Measurements from ENCODE around the gene TRAF3IP1. TPM values are rescaled to one million over a fixed set of nuclear protein-coding genes. Genes with fewer than 3 reads are reported as not detected.

TRAF3IP1 gene
- total RNA-seq, 1 donor: 7.6 TPM

DNA sequence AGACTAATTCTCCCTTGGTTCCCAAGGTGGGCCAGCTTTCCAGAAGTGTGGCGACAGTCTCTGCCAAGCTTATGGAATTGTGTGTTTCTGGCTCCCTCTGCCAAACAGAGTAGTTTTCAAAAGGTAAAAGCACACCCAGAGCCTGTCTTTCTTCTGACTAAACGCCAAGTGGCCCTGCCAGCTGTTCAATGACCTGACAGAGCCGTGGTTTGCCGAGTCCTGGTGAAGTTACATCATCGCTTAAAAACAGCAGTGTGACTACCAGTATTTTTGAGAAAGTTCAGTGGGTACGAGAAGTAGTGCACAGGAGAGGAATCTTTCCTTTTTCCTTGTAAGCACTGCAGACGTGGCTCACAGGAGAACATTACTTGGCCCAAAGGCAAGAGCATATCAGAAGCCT lies 33.8 kb upstream of the TRAF3IP1 start:
- Histone ChIP-seq H3K9me3 (ENCODE audit: low read depth, low read length) (no peaks in the 10 kb centered on the region), H4K20me1 (ENCODE audit: insufficient read depth, low read length) (no peaks in the 10 kb centered on the region), H3K4me2 (ENCODE audit: insufficient read depth, low read length) (peak overlapping the region; percentile 87), H2AFZ (ENCODE audit: low read length) (no peak overlapping the region), H3K36me3 (ENCODE audit: insufficient read depth, low read length) (no peaks in the 10 kb centered on the region), H3K79me2 (ENCODE audit: insufficient read depth, low read length) (peaks cover 22% of the 10 kb centered on the region), H3K4me3 (ENCODE audit: insufficient read depth, low read length) (peak overlapping the region; percentile 88), H3K27me3 (ENCODE audit: insufficient read depth, low read length) (no peaks in the 10 kb centered on the region), H3K4me1 (ENCODE audit: insufficient read depth, low read length) (peaks cover 40% of the 10 kb centered on the region), H3K27ac (ENCODE audit: low read depth, low read length) (peak overlapping the region; percentile 99)
- TF ChIP-seq, protein P1, sequence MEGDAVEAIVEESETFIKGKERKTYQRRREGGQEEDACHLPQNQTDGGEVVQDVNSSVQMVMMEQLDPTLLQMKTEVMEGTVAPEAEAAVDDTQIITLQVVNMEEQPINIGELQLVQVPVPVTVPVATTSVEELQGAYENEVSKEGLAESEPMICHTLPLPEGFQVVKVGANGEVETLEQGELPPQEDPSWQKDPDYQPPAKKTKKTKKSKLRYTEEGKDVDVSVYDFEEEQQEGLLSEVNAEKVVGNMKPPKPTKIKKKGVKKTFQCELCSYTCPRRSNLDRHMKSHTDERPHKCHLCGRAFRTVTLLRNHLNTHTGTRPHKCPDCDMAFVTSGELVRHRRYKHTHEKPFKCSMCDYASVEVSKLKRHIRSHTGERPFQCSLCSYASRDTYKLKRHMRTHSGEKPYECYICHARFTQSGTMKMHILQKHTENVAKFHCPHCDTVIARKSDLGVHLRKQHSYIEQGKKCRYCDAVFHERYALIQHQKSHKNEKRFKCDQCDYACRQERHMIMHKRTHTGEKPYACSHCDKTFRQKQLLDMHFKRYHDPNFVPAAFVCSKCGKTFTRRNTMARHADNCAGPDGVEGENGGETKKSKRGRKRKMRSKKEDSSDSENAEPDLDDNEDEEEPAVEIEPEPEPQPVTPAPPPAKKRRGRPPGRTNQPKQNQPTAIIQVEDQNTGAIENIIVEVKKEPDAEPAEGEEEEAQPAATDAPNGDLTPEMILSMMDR (IDR thresholded peaks at IDR 0.05; ENCODE audit: extremely low read depth, low read depth, low read length): no peak
- peak; percentile 95 for DNase-seq (ENCODE audit: insufficient read length, low spot score, missing footprints)

DNA sequence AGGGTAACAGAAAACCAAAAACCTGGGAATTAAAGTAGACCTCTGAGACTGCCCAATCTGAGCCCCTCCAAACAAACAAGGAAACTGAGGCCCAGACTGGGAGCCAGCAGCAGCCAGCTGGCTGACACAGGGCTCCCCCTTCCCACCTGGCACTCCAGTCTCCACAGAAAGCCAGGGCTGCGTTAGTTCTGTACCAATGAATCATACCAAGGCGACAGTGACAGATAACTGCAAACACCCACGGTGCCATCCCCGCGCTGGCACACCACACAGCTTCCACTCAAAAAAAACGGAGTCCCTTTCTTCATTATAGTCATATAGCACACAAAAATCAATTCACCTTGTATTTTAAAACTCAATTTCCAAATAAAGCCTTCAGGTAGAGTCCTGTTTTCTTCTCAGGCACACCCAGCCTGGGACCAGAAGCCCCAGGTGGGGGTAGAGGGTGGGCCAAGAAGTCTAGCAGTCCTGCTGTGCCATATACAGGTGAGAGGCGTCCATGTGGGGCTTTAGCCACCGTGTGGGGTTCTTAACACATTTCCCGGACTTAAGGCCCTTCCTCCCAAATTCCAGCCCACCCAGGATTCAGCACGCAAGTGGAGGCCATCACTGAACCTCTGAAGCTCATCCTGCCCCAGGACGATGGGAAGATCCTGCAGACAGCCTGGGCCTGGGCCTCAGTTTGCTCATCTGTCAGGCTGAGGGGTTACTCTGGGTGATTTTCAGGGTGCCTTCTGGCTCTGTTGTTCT lies 33.2 kb upstream of the TRAF3IP1 start:
- no peak overlapping the region for H2AFZ ChIP-seq (ENCODE audit: low read length)
- H3K4me2 ChIP-seq (ENCODE audit: insufficient read depth, low read length): peak overlapping the region; percentile 87
- no peaks in the 10 kb centered on the region for H3K9me3 ChIP-seq (ENCODE audit: low read depth, low read length)
- peaks cover 40% of the 10 kb centered on the region for H3K4me1 ChIP-seq (ENCODE audit: insufficient read depth, low read length)
- H3K79me2 ChIP-seq (ENCODE audit: insufficient read depth, low read length): peaks cover 22% of the 10 kb centered on the region
- H3K4me3 ChIP-seq (ENCODE audit: insufficient read depth, low read length): peak overlapping the region; percentile 88
- H3K27ac ChIP-seq (ENCODE audit: low read depth, low read length): peak overlapping the region; percentile 99
- DNase-seq (ENCODE audit: insufficient read length, low spot score, missing footprints): no peak
- no peaks in the 10 kb centered on the region for H3K27me3 ChIP-seq (ENCODE audit: insufficient read depth, low read length)
- H4K20me1 ChIP-seq (ENCODE audit: insufficient read depth, low read length): no peaks in the 10 kb centered on the region
- H3K36me3 ChIP-seq (ENCODE audit: insufficient read depth, low read length): no peaks in the 10 kb centered on the region
- TF ChIP-seq, protein P1 (IDR thresholded peaks at IDR 0.05; ENCODE audit: extremely low read depth, low read depth, low read length): no peak

DNA sequence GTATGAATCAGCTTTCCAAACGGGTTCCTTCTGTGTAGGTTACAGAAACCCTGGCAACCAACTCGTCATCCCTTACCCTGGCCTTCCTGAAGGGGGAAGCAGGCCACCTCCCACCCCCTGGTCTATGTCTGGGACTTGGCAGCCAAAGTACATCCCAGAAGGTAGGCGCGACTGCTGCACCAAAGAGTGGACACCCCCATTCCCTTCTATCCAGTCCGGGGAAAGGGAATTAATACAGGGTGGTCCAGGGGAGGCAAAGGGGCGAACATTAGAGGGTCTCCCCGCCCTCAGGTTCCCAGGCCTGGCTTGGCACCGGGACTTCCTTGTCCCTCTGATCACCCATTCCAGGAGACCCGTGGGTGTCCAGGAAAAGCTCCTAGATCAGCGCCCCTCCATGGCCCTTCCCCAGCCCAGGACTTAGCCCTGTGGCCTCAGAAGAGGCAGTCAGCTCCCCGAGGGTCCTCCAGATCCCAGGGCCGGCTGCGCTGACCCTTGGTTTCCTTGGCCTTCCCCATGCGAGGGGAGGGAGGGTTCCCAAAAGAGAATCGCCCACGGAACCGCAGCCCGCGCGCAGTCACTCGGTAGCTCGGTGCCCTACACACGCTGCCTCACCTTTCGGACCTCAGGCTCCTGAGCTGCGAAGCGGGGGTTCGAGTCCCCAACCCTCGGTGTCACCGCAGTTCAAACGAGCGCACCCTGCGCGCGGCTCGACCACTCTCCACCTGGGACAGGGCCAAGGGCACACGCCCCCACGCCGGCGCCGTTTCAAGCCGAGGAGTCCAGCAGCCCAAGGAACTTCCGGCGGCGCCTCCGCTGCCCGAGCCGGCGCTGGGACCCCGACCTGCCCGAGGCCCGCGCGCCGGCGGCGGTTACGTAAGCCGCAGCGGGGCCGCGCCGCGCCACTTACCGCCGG lies 32.3 kb upstream of the TRAF3IP1 start, which contains the start of gene PER2:
Gene PER2 (minus strand): TSS at position 874 of the 913 bp plus-strand sequence. CDS start 10,674 bp downstream, outside the sequence.
- peaks cover 40% of the 10 kb centered on the region for H3K4me1 ChIP-seq (ENCODE audit: insufficient read depth, low read length)
- H3K27ac ChIP-seq (ENCODE audit: low read depth, low read length): peak within 1 kb of the TSS; percentile 99
- TF ChIP-seq, protein P1 (IDR thresholded peaks at IDR 0.05; ENCODE audit: extremely low read depth, low read depth, low read length): peak; percentile 10
- H4K20me1 ChIP-seq (ENCODE audit: insufficient read depth, low read length): no peaks in the 10 kb centered on the region
- H3K4me3 ChIP-seq (ENCODE audit: insufficient read depth, low read length): peak within 1 kb of the TSS; percentile 88
- no peaks in the 10 kb centered on the region for H3K36me3 ChIP-seq (ENCODE audit: insufficient read depth, low read length)
- peaks cover 22% of the 10 kb centered on the region for H3K79me2 ChIP-seq (ENCODE audit: insufficient read depth, low read length)
- no peaks in the 10 kb centered on the region for H3K9me3 ChIP-seq (ENCODE audit: low read depth, low read length)
- peak within 1 kb of the TSS; percentile 72 for H2AFZ ChIP-seq (ENCODE audit: low read length)
- peak; percentile 97 for DNase-seq (ENCODE audit: insufficient read length, low spot score, missing footprints)
- peak within 1 kb of the TSS; percentile 92 for H3K4me2 ChIP-seq (ENCODE audit: insufficient read depth, low read length)
- no peaks in the 10 kb centered on the region for H3K27me3 ChIP-seq (ENCODE audit: insufficient read depth, low read length)
